Tibial artery (tissue), 4 donors: ENCODE results near the gene NEK4.
A peak's percentile ranks its signal among the peaks of the same experiment; 100 is the strongest.

Experiments used
- DNase-seq, 2 donors: peaks; one replicate each; pipeline ENCODE4 v3.0.0-alpha.2; 2019
- H3K27ac ChIP-seq, 2 donors: fragments of 200-600 bp; sonication (generic) in 1 of 2; 1 replicate in 1 of 2; 2 replicates in 1 of 2; pipeline ENCODE4 v1.5.1; 2018 to 2019; ENCODE audit warnings: mild to moderate bottlenecking in 1 of 2
- H3K27me3 ChIP-seq, 2 donors: fragments of 200-600 bp; sonication (generic) in 1 of 2; one replicate each; pipeline versions ENCODE4 v1.5.1 to v1.6.0; 2016 to 2019
- H3K36me3 ChIP-seq, 3 donors: fragments of 200-600 bp; sonication (generic) in 2 of 3; one replicate each; pipeline ENCODE4 v1.5.1; 2016 to 2019; ENCODE audit warnings: mild to moderate bottlenecking in 2 of 3
- H3K4me1 ChIP-seq, 4 donors: fragments of 200-600 bp; sonication (generic) in 2 of 4; 1 replicate in 3 of 4; 2 replicates in 1 of 4; pipeline ENCODE4 v1.5.1; 2016 to 2019
- H3K4me3 ChIP-seq, 2 donors: fragments of 200-600 bp; sonication (generic) in 1 of 2; 1 replicate in 1 of 2; 2 replicates in 1 of 2; pipeline ENCODE4 v1.5.1; 2018 to 2019; ENCODE audit warnings: mild to moderate bottlenecking in 2 of 2
- H3K9me3 ChIP-seq, 3 donors: fragments of 200-600 bp; sonication (generic) in 1 of 3; one replicate each; pipeline ENCODE4 v1.5.1; 2016 to 2019
- CTCF ChIP-seq, 2 experiments: fragments of 200-600 bp in 1 of 2; fragments of 450-650 bp in 1 of 2; IDR thresholded peaks; one replicate each; pipeline ENCODE4 v1.5.1; 2017 to 2019; ENCODE audit warnings: antibody characterized with exemption in 2 of 2, mild to moderate bottlenecking in 1 of 2, moderate library complexity in 1 of 2
- intact Hi-C: fragments of 100-400 bp; cut with DNase I; formaldehyde crosslinking; loops from one replicate; pipeline ENCODE4 v1.15.0; 2023; ENCODE audit warnings: low total_unique reads

NEK4 gene

DNA sequence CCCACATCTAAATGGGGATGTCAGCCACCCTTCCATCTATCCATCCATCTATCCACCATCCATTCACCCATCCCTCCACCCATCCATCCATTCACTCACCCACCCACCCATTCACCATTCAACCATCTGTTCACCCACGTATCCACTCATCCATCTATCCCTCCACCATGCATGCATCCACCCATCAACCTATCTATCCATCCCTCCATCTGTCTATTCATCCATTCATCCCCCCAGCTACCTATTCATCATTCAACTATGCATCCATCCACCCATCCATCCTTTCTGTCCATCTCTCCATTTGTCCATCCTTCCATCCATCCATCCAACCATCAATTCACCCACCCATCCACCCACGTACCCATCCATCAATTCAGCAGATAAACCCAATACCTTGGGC lies 38.4 kb upstream of the NEK4 start:
- no peak for TF ChIP-seq CTCF (IDR thresholded peaks at IDR 0.05)
- intact Hi-C loops, result no loop called here
- no peaks in the 10 kb centered on the region for H3K9me3 ChIP-seq
- no peak overlapping the region for H3K27ac ChIP-seq
- H3K4me3 ChIP-seq, result no peak overlapping the region
- no peaks in the 10 kb centered on the region for H3K27me3 ChIP-seq
- no peak for DNase-seq
- H3K4me1 ChIP-seq, result no peaks in the 10 kb centered on the region
- peaks cover 9 to 34% (median 33%) of the 10 kb centered on the region in 3 donors for H3K36me3 ChIP-seq

GRCh38 chr3:52805270-52806039 lies 34.7 kb upstream of the NEK4 start:
- no peak for TF ChIP-seq CTCF (IDR thresholded peaks at IDR 0.05)
- peaks cover 15 to 47% (median 45%) of the 10 kb centered on the region in 3 donors for H3K36me3 ChIP-seq
- H3K27me3 ChIP-seq, result no peaks in the 10 kb centered on the region
- no peaks in the 10 kb centered on the region for H3K9me3 ChIP-seq
- H3K4me3 ChIP-seq, result no peak overlapping the region
- intact Hi-C loops, result no loop called here
- H3K4me1 ChIP-seq, result peaks cover 0 to 8% (median 2%) of the 10 kb centered on the region in 4 donors
- H3K27ac ChIP-seq, result no peak overlapping the region
- DNase-seq, result no peak

- Histone ChIP-seq H3K27ac (no peak overlapping the region), H3K9me3 (no peaks in the 10 kb centered on the region), H3K4me1 (peaks cover 0 to 33% (median 13%) of the 10 kb centered on the region in 4 donors), H3K27me3 (no peaks in the 10 kb centered on the region), H3K4me3 (no peak overlapping the region), H3K36me3 (peaks cover 13 to 39% (median 31%) of the 10 kb centered on the region in 3 donors)
- intact Hi-C loops, result no loop called here
- TF ChIP-seq CTCF (IDR thresholded peaks at IDR 0.05), result no peak
- no peak for DNase-seq
Measured at GRCh38 chr3:52801839-52802238, 31.1 kb upstream of the NEK4 start.

- peaks cover 0 to 45% (median 21%) of the 10 kb centered on the region in 4 donors for H3K4me1 ChIP-seq
- H3K9me3 ChIP-seq, result no peaks in the 10 kb centered on the region
- no peak for TF ChIP-seq CTCF (IDR thresholded peaks at IDR 0.05)
- no peak overlapping the region for H3K4me3 ChIP-seq
- DNase-seq, result no peak
- peaks cover 8 to 30% (median 14%) of the 10 kb centered on the region in 3 donors for H3K36me3 ChIP-seq
- intact Hi-C loops, result no loop called here
- no peak overlapping the region for H3K27ac ChIP-seq
- H3K27me3 ChIP-seq, result no peaks in the 10 kb centered on the region
Measured at GRCh38 chr3:52800079-52800478, 29.3 kb upstream of the NEK4 start.

GRCh38 chr3:52798978-52799476 lies 28.3 kb upstream of the NEK4 start:
- peak in 1 of 2 experiments; percentile 35 for TF ChIP-seq CTCF (IDR thresholded peaks at IDR 0.05)
- no peak for DNase-seq
- peak overlapping the region; percentile 63 to 88 for H3K27ac ChIP-seq
- peaks cover 0 to 55% (median 31%) of the 10 kb centered on the region in 4 donors for H3K4me1 ChIP-seq
- no peak overlapping the region for H3K4me3 ChIP-seq
- peaks cover 8 to 20% (median 11%) of the 10 kb centered on the region in 3 donors for H3K36me3 ChIP-seq
- H3K27me3 ChIP-seq, result no peaks in the 10 kb centered on the region
- H3K9me3 ChIP-seq, result no peaks in the 10 kb centered on the region
- intact Hi-C loops, result no loop called here
